Umbilical cord (tissue), 2 donors: Measurements from ENCODE around the gene PRKAR1A. TPM values are rescaled to one million over a fixed set of nuclear protein-coding genes. Genes with fewer than 3 reads are reported as not detected.
A peak's percentile ranks its signal among the peaks of the same experiment; 100 is the strongest.
"Not testable (repeated sequence)": the region's sequence is repeated elsewhere in the genome, so short reads cannot be mapped to it uniquely, and the experiment has no call there.

Source experiments
- DNase-seq: peaks from one replicate; pipeline ENCODE4 v3.0.0-alpha.2; 2015; ENCODE audit warnings: low spot score
- total RNA-seq: library from RNA; depleted of rRNA; stranded (reverse); fragments of >200 nt; gene quantifications from one replicate; pipeline ENCODE4 v1.2.3, GENCODE V29; 2014; ENCODE audit warnings: low replicate concordance; ENCODE audit not compliant: insufficient read depth

Gene PRKAR1A
- total RNA-seq, 1 donor from 2014 or later = 274 TPM

- DNase-seq = no peak
Observed at GRCh38 chr17:68511254-68511670, 968 bp upstream of the PRKAR1A start.

- peak; percentile 93 for DNase-seq
Observed at GRCh38 chr17:68511671-68512246, 471 bp upstream of the PRKAR1A start.

- DNase-seq = peak; percentile 51
Observed at GRCh38 chr17:68512960-68513474, 787 bp downstream of the PRKAR1A start.

DNA sequence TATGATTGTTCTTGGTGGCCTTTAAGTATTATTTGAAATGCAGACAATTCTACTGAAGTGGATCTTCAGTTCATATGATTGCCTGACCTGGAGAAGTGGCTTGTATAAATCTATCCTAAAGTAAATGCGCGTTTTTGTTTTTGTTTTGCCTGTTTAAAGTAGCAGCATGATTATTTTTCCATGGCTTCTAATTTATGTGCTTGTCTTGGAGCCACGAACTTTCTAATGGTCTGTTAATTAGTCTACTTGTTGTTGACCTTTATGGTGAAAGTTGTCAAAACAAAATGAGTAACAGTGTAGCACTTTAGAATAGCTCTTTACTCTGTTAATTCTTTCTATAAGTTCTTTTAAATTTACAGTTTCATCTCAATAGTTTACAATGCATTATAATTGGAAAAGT, 1.7 kb downstream of the PRKAR1A start:
- no peak for DNase-seq

- DNase-seq = peak; percentile 22
Observed at GRCh38 chr17:68514831-68515635, 2.8 kb downstream of the PRKAR1A start.

DNA sequence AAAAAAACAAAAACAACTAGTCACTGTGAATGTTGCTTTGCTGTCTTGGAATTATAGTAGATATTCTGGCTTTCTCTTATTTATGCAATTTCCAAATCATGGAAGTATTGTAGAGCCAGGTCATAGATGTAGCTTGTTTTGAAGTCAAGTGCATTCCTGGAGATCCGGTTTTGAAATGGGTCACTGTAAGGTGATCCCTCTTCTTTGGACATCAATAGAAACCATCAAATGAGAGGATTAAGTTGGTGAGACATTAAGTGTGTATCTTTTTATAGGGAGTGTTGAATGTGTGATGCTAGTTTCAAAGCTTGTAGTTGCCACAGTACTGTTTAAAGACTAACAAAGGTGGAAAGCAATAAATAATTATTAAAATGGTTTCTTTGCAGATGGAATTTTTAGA, 4.5 kb downstream of the PRKAR1A start:
- no peak for DNase-seq

- not testable (repeated sequence) for DNase-seq
Observed at GRCh38 chr17:68517605-68518004, 5.4 kb downstream of the PRKAR1A start.

DNA sequence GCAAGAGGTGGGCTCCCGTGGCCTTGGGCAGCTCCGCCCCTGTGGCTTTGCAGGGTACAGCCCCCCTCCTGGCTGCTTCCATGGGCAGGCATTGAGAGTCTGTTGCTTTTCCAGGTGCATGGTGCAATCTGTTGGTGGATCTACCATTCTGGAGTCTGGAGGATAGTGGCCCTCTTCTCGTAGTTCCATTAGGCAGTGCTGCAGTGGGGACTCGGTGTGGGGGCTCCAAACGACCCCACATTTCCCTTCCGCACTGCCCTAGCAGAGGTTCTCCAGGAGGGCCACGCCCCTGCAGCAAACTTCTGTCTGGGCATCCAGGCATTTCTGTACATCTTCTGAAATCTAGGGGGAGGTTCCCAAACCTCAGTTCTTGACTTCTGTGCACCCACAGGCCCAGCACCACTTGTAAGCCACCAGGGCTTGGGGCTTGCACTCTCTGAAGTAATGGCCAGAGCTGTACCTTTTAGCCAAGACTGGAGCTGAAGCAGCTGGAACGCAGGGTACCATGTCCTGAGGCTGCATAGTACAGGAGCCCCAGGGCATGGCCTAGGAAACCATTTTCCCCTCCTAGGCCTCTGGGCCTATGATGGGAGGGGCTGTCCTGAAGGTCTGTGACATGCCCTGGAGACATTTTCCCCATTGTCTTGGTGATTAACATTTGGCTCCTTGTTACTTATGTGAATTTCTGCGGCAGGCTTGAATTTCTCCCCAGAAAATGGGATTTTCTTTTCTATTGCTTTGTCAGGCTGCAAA, 6.0 kb downstream of the PRKAR1A start:
- no peak for DNase-seq

GRCh38 chr17:68519051-68519450, 6.8 kb downstream of the PRKAR1A start:
- not testable (repeated sequence) for DNase-seq

DNA sequence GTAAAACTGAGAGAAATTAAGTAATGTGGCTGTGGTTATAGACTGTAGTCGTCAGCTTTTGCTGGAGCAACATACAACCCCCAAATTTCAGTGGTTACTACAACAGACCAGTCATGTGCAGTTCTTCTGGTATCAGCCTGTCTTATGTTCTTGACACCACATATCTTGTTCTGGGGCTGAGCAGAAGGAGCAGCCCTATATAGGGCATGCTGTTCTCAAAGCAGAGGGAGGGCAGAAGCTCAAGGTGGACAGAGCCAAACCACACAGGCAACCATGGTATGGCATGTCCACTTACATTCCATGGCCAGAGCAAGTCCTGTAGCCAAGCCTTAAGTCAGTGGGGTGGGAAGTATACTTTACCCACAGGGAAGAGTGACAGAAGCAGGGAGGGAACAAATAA, 7.7 kb downstream of the PRKAR1A start:
- DNase-seq = no peak

DNA sequence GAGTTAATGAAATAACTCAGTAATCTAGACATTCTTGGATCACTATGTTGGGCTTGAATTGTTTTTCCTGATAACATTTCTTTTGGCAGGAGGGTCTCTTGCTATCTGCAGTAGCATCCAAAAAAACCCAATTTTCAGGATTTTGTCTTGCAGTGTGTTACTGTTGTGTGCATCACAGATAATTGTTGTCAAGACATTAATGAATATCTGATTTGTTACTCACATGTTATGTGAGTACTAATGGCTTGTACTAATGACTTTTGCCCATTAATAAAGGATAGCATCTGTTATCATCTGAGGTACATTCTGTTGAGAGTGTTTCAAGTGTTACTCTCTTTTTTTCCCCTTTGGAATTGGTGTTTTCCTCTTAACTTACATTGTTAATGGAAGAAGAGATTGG, 10.0 kb downstream of the PRKAR1A start:
- DNase-seq = no peak

DNA sequence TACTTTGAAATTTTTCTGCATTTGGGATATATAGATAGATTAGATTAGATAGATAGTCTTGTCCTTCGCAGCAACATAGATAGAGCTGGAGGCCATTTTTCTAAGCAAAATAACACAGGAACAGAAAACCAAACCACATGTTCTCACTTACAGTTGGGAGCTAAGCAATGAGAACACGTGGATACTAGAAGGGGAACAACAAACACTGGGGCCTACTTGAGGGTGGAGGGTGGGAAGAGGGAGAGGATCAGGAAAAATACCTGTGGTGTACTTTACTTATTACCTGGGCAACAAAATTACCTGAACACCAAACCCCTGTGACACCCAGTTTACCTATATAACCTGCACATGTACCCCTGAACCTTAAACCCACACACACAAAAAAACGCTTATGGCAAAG, 14.3 kb downstream of the PRKAR1A start:
- no peak for DNase-seq

GRCh38 chr17:68527314-68527713, 15.1 kb downstream of the PRKAR1A start:
- DNase-seq = no peak

DNA sequence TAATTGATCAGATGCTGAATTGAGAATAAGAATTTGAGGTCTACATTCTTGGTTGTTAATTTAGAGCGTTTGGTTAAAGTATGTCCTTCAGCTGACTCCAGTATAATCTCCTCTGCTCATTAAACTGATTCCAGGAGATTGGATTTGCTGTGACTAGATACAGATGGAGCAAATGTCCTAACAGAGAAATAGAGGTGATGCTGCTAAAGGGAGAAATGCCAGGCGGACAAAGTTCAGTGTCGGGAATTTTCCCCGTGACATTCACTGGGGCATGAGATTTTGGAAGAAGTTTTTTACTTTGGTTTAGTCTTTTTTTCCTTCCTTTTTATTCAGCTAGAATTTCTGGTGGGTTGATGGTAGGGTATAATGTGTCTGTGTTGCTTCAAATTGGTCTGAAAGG, 19.0 kb downstream of the PRKAR1A start:
- DNase-seq = no peak

GRCh38 chr17:68532826-68533225, 20.6 kb downstream of the PRKAR1A start:
- no peak for DNase-seq

DNA sequence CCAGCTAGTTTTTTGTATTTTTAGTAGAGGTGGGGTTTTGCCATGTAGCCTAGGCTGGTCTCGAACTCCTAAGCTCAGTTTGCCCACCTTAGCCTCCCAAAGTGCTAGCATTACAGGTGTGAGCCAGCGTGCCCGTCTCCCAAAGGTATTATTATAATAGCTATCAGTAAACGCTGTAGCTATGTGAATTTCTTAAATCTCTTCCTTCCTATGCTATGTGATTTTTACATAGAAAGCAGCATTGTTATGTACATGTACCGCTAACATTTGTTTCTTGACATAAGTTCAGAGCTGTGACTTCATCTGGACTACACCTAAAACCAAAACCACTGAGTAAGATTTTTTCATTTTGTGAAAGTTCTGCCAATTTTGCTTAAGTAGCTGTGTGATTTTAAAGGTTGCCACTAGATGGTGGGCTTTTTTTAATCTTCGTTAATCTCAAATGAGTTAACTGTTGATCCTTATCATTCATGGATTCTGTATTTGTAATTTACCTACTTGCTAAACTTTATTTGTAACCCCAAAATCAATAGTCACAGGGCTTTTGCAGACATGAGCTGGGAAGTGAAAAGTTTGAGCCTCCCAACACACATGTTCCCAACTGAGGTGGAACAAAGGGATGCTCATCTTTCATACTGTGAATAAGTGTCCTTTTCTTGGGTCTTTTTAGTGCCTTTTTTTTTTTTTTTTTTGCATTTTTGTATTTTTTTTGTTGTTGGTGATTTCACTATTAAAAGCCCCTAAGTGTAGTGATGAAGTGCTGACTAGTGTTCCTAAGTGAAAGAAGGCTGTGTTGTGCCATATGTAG, 21.9 kb downstream of the PRKAR1A start:
- no peak for DNase-seq

DNA sequence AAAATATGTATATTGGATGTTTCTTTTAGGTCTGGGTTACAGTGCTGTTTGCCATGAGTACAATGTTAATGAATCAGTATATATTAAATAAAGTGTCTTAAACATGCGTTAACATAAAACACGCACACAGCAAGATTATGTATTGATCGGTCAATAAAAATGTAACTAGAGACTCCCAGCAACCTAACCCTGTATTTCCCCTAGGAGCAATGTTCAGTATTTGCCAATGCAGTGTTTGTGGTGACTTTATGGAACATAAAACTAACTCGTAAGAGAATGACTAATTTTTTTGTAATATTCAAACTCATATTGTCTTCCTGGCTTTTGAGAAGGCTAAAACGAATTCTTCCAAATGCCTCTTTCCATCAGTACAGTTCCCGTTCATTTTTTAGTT, 22.5 kb downstream of the PRKAR1A start:
- no peak for DNase-seq

GRCh38 chr17:68535922-68536321, 23.7 kb downstream of the PRKAR1A start:
- DNase-seq = no peak

DNA sequence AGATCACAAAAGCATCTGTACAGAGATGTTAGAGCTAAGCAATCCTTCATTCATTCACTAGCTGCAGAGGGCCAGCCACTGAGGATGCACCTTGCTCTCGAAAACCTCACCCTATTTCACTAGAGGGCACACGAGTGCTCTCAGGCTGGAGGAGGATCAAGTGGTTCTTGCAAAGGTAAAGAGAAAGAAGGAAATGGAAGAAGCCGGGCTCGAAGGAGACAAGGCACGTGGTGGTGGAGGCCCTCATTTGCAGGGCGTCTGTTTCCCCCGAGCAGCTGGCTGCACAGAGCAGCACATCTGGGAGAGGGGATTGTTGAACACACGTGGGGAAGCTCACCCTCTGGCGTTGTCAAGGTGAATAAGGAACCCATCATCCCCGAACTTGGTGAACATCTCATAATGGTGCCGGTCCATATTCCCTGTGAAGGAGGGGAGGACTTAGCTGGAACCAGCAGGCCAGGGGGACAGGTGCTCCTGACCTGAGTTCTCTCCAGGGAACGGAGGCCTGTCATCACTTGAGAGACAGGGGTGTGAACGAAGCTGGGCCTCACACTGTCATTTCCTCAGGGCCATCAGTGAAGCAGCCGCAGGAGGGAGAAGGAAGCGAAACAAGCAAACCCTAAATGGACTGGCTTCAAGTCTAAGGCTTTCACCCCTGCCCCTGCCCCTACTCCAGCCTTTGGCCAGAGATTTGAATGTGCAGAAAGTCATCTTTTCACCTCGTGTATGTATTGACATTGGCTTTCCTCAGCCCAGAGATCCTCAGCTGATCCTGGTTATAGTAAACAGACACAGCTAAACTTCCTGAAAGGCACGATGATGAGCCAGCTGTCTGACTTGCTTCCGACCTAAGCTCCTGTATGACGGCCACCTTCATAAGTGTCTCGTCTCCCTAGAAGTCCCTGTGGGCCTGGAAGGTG, 27.6 kb downstream of the PRKAR1A start:
- peak; percentile 42 for DNase-seq

GRCh38 chr17:68540981-68541380, 28.8 kb downstream of the PRKAR1A start:
- no peak for DNase-seq
